ENCODE results near the gene AZU1. TPM values are rescaled to one million over a fixed set of nuclear protein-coding genes. Genes with fewer than 3 reads are reported as not detected.

AZU1 gene
- total RNA-seq, 1 experiment from 2014 or later: 1.6 TPM

- H3K4me1 Mint-ChIP-seq: peaks cover 21 to 30% of the 10 kb centered on the region in 2 experiments
- Histone ChIP-seq H2AK5ac (ENCODE audit: insufficient read length, low read length) (peak overlapping the region; percentile 56), H4K8ac (replicated peaks; ENCODE audit: insufficient read length, low read depth, low read length) (peak overlapping the region; percentile 90), H3K27ac (ENCODE audit: insufficient read length, low read depth, low read length) (peak overlapping the region; percentile 55), H3K56ac (ENCODE audit: insufficient read length, low read depth, low read length) (no peak overlapping the region), H2BK15ac (ENCODE audit: low read depth, low read length) (no peak overlapping the region), H4K20me1 (ENCODE audit: control insufficient read depth, insufficient read depth, insufficient read length) (no peaks in the 10 kb centered on the region), H3K18ac (ENCODE audit: insufficient read length, low read depth, low read length) (peak overlapping the region; percentile 93), H4K5ac (ENCODE audit: insufficient read length, low read depth, low read length) (peak overlapping the region; percentile 39), H3K4ac (ENCODE audit: low read depth, low read length) (peak overlapping the region; percentile 39; the same call in 1 of the 2 replicates), H3K4me1 (ENCODE audit: insufficient read depth, low read length) (no peaks in the 10 kb centered on the region; the same call in 1 of the 2 replicates), H2AFZ (ENCODE audit: low read length) (no peak overlapping the region), H2BK5ac (ENCODE audit: insufficient read length, low read length) (peak overlapping the region; percentile 43), H3K79me2 (ENCODE audit: insufficient read depth, low read length) (no peaks in the 10 kb centered on the region), H3K23me2 (ENCODE audit: insufficient read length, low read depth, low read length, poor library complexity, severe bottlenecking) (peaks cover 16% of the 10 kb centered on the region), H3K79me1 (ENCODE audit: insufficient read depth, low read depth, low read length, poor library complexity, severe bottlenecking) (no peaks in the 10 kb centered on the region), H3T11ph (ENCODE audit: low read length) (no peak overlapping the region), H2BK120ac (ENCODE audit: low read depth, low read length, poor library complexity, severe bottlenecking) (no peak overlapping the region), H3K27me3 (ENCODE audit: insufficient read depth, low read length) (no peaks in the 10 kb centered on the region), H2BK12ac (ENCODE audit: insufficient read length, low read depth, low read length) (peak overlapping the region; percentile 68), H2BK20ac (ENCODE audit: low read depth, low read length, poor library complexity, severe bottlenecking) (no peak overlapping the region), H3K9ac (ENCODE audit: extremely low read depth, insufficient read length, low read length) (no peak overlapping the region), H4K91ac (ENCODE audit: insufficient read length, low read depth, low read length) (peak overlapping the region; percentile 36), H3K4me2 (ENCODE audit: insufficient read depth, insufficient read length, low read length) (peak overlapping the region; percentile 45), H3K14ac (ENCODE audit: insufficient read depth, low read length) (peak overlapping the region; percentile 90), H3K23ac (ENCODE audit: insufficient read length, low read depth, low read length) (no peak overlapping the region), H3K9me3 (ENCODE audit: control insufficient read depth, low read depth, low read length) (no peaks in the 10 kb centered on the region)
- peaks cover 4% of the 10 kb centered on the region for H3K27me3 Mint-ChIP-seq (ENCODE audit: low read depth)
- H3K36me3 Mint-ChIP-seq (ENCODE audit: insufficient read depth in 1 of 3, low read depth in 3 of 3): peaks cover 0 to 8% (median 7%) of the 10 kb centered on the region in 3 experiments; a peak in 4 of 7 replicates
- WGBS (ENCODE audit: extremely low coverage, insufficient read length, low lambda C conversion rate): no CpG with 5 or more reads among the region's 29 CpGs
- peak; percentile 68 for DNase-seq
- H3K27ac Mint-ChIP-seq: peak overlapping the region; percentile 94 to 98 (median 96); a peak in 6 of 7 replicates
- no peaks in the 10 kb centered on the region for H3K9me3 Mint-ChIP-seq
- H3K4me3 Mint-ChIP-seq: peak overlapping the region; percentile 55 to 68
- TF ChIP-seq CTCF (conservative IDR thresholded peaks at IDR 0.05): no peak
Measured at GRCh38 chr19:782185-782877, 45.3 kb upstream of the AZU1 start.
